Upper lobe of left lung (tissue), 4 donors: ENCODE data around the gene TTC28.

Experiments used
- POLR2AphosphoS5 ChIP-seq, 2 donors: sonication (generic); formaldehyde crosslinking; IDR thresholded peaks; one replicate each; pipeline ENCODE4 v1.5.1; 2017; ENCODE audit warnings: antibody characterized with exemption in 2 of 2
- TF ChIP-seq, protein P1 (sequence below), 6 experiments: fragments of 450-650 bp in 4 of 6; fragments of 200-600 bp in 2 of 6; sonication (generic) in 2 of 6; IDR thresholded peaks; one replicate each; pipeline ENCODE4 v1.5.1; 2016 to 2019; ENCODE audit warnings: antibody characterized with exemption in 6 of 6

DNA sequence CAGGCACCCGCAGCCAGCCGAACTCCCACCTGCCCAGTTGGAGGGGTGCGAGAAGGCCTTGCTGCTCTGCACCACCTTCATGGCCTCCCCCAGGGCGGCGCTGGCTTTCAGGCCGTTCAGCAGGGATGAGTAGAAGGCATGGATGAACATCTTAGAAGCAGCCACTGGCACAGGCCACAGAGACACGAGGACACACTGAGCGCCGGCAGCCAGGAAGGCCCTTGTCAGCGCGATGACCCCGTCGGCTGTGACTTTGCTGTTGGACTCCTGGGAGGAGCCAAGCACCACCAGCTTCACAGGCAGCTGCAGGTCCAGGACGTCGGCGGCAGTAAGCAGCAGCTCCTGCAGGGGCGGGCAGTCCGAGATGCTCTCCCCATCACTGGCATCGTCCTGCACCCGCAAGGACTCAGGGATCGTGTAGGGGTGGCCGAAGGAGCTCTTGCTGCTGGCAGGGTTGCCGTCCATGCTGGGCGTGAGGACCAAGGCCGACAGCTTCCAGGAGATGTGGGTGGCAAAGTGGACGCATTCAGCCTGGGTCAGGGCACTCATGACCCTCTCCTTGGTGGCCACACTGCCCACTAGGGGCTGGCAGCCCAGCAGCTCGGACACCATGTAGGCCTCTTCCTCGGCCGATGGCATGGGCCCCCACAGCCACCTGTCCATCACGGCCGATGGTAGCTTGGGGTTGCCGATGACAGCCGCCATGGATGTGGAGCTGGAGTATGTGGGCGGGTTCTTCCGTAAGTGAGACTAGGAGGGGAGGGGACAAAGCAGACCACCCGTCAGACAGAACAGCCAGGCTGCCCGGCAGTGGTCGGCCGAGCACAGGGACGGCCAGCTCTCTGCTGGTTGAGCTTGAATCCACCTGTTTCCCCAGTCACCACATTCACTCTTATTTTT lies 680.9 kb downstream of the TTC28 start:
- no peak for TF ChIP-seq POLR2AphosphoS5 (IDR thresholded peaks at IDR 0.05)
- TF ChIP-seq, protein P1, sequence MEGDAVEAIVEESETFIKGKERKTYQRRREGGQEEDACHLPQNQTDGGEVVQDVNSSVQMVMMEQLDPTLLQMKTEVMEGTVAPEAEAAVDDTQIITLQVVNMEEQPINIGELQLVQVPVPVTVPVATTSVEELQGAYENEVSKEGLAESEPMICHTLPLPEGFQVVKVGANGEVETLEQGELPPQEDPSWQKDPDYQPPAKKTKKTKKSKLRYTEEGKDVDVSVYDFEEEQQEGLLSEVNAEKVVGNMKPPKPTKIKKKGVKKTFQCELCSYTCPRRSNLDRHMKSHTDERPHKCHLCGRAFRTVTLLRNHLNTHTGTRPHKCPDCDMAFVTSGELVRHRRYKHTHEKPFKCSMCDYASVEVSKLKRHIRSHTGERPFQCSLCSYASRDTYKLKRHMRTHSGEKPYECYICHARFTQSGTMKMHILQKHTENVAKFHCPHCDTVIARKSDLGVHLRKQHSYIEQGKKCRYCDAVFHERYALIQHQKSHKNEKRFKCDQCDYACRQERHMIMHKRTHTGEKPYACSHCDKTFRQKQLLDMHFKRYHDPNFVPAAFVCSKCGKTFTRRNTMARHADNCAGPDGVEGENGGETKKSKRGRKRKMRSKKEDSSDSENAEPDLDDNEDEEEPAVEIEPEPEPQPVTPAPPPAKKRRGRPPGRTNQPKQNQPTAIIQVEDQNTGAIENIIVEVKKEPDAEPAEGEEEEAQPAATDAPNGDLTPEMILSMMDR (IDR thresholded peaks at IDR 0.05): no peak
